Gastroesophageal sphincter (tissue), 3 donors: Measurements from ENCODE around the gene NRP1.

Experiments used
- CTCF ChIP-seq, 4 experiments: fragments of 200-600 bp in 2 of 4; fragments of 450-650 bp in 2 of 4; sonication (generic) in 1 of 4; IDR thresholded peaks; one replicate each; pipeline ENCODE4 v1.5.1; 2017 to 2019; ENCODE audit warnings: antibody characterized with exemption in 4 of 4, mild to moderate bottlenecking in 2 of 4, moderate library complexity in 2 of 4
- EP300 ChIP-seq: sonication (generic); formaldehyde crosslinking; IDR thresholded peaks from one replicate; pipeline ENCODE4 v1.6.1; 2017; ENCODE audit warnings: antibody characterized with exemption, mild to moderate bottlenecking
- POLR2A ChIP-seq, 2 donors: fragments of 450-650 bp; IDR thresholded peaks; one replicate each; pipeline ENCODE4 v1.6.1; 2017; ENCODE audit warnings: antibody characterized with exemption in 2 of 2, mild to moderate bottlenecking in 2 of 2, moderate library complexity in 1 of 2
- POLR2AphosphoS5 ChIP-seq: sonication (generic); formaldehyde crosslinking; IDR thresholded peaks from one replicate; pipeline ENCODE4 v1.6.1; 2017; ENCODE audit warnings: antibody characterized with exemption

- TF ChIP-seq POLR2AphosphoS5 (no peak), CTCF (IDR thresholded peaks at IDR 0.05) (no peak), POLR2A (IDR thresholded peaks at IDR 0.05) (no peak), EP300 (no peak)
These were observed 120.3 kb downstream of the NRP1 start for GRCh38 chr10:33214174-33214573.
